OCI-LY1 (cell line): ENCODE results near the gene PCNX1.

ENCODE experiments used
- CTCF ChIP-seq: fragments of 200-600 bp; sonication (generic), shearing (Covaris generic); IDR thresholded peaks from 2 replicates; pipeline ENCODE4 v1.5.1; 2017; ENCODE audit warnings: mild to moderate bottlenecking, antibody characterized with exemption, low read length, moderate library complexity, mixed read lengths
- EZH2 ChIP-seq: fragments of 200-600 bp; sonication (generic), shearing (Covaris generic); IDR thresholded peaks from 2 replicates; pipeline ENCODE4 v1.8.0; 2017; ENCODE audit warnings: borderline replicate concordance, mixed run types, mild to moderate bottlenecking, antibody characterized with exemption, low read length, moderate library complexity, mixed read lengths

- TF ChIP-seq CTCF (no peak), EZH2 (no peak)
Measured at GRCh38 chr14:70947739-70948138, 40.5 kb downstream of the PCNX1 start.
